ENCODE measurements around the gene COG6. TPM values are rescaled to one million over a fixed set of nuclear protein-coding genes. Genes with fewer than 3 reads are reported as not detected.

COG6 gene
- total and polyA plus RNA-seq, 2 of the 13 experiments (the other 11 are each of a cell fraction or from before 2014, with no cell fraction given), result 23.5 to 26.1 TPM

GRCh38 chr13:39766464-39767158 lies 111.1 kb downstream of the COG6 start:
- TF ChIP-seq MEIS2 (CRISPR knock-in tag; IDR thresholded peaks at IDR 0.05) (no peak), ATF7 (IDR thresholded peaks at IDR 0.05) (no peak), ATF7 (CRISPR knock-in tag; IDR thresholded peaks at IDR 0.05) (no peak), HBP1 (CRISPR knock-in tag; IDR thresholded peaks at IDR 0.05; ENCODE audit: low read depth) (no peak), ZNF646 (CRISPR knock-in tag; IDR thresholded peaks at IDR 0.05) (no peak), REL (CRISPR knock-in tag; conservative IDR thresholded peaks at IDR 0.05) (no peak), TBP (CRISPR knock-in tag; IDR thresholded peaks at IDR 0.05) (no peak), HNF4G (IDR thresholded peaks at IDR 0.05; ENCODE audit: borderline replicate concordance, low read depth, low read length) (no peak), HNF4G (CRISPR knock-in tag; IDR thresholded peaks at IDR 0.05; ENCODE audit: borderline replicate concordance, low read depth) (no peak), TAF1 (CRISPR knock-in tag; IDR thresholded peaks at IDR 0.05) (no peak), ZBTB10 (CRISPR knock-in tag; IDR thresholded peaks at IDR 0.05; ENCODE audit: borderline replicate concordance) (no peak), ZNF660 (CRISPR knock-in tag; IDR thresholded peaks at IDR 0.05; ENCODE audit: borderline replicate concordance, low read depth) (no peak)
- 73% methylated on average over 2 of the region's 2 CpGs for WGBS (ENCODE audit: low lambda C conversion rate)
- Histone ChIP-seq H3K36me3 (replicated peaks in 1 of 2; ENCODE audit: control insufficient read depth in 1 of 2, insufficient read depth in 2 of 2, low read length in 2 of 2) (no peaks in the 10 kb centered on the region), H3K9me3 (ENCODE audit: low read length) (no peaks in the 10 kb centered on the region), H3K27ac (ENCODE audit: extremely low read length, insufficient read depth, low read length) (no peak overlapping the region), H3K27me3 (ENCODE audit: control insufficient read depth in 1 of 2, insufficient read depth in 2 of 2, low read length in 2 of 2) (no peaks in the 10 kb centered on the region), H4K20me1 (ENCODE audit: insufficient read depth, low read length) (no peaks in the 10 kb centered on the region), H2AFZ (ENCODE audit: low read length) (no peak overlapping the region), H3K4me2 (ENCODE audit: low read depth, low read length) (no peak overlapping the region), H3K79me2 (ENCODE audit: insufficient read depth, low read length) (no peaks in the 10 kb centered on the region), H3K4me1 (ENCODE audit: insufficient read depth, low read length) (no peaks in the 10 kb centered on the region), H3K4me3 (replicated peaks in 1 of 3; ENCODE audit: insufficient read depth in 1 of 3, low read depth in 2 of 3, low read length in 3 of 3) (no peak overlapping the region), H3K9ac (ENCODE audit: insufficient read depth, low read depth, low read length) (no peak overlapping the region)
- ATAC-seq (no peak), DNase-seq (ENCODE audit: low spot score) (no peak), FAIRE-seq (no peak)
- ChIA-PET POLR2A (no interaction called here), CTCF (ENCODE audit: low intra/inter-chr PET ratio, low total read pairs) (no interaction called here)
- BruUV-seq (replicated peaks), result no TSS peak
- in situ Hi-C loops (cut with HindIII; ENCODE audit: extremely low pct_ligation_motif_present, low pct_unique_long_range_greater_than_20kb), result no loop called here
- intact Hi-C loops (cut with micrococcal nuclease; ENCODE audit: unreplicated experiment), result no loop called here

Data from HepG2 (cell line).